Caco-2 (cell line): ENCODE results near the gene NANOS1. TPM values are rescaled to one million over a fixed set of nuclear protein-coding genes. Genes with fewer than 3 reads are reported as not detected.

Experiments
- BruUV-seq: library from RNA; stranded (reverse); fragments of 400-500 nt; replicated peaks from 2 replicates; lab custom pipeline; 2021; lab: Mats Ljungman, UMichigan
- CTCF ChIA-PET: fragments of 300-600 bp; sonication (Branson Sonifier 250); formaldehyde crosslinking; loops from one replicate; lab custom pipeline; 2022; ENCODE audit warnings: antibody characterized with exemption; lab: Charles Lee
- POLR2A ChIA-PET: fragments of 300-600 bp; sonication (Branson Sonifier 250); formaldehyde crosslinking; loops from one replicate; lab custom pipeline; 2022; ENCODE audit warnings: antibody characterized with exemption; lab: Charles Lee
- DNase-seq, 2 experiments: peaks; one replicate each; pipeline versions ENCODE4 v3.0.0 to v3.0.0-alpha.2; 2020 to 2022
- H3K27me3 ChIP-seq: replicated peaks from 2 replicates; pipeline ENCODE4 v1.6.0; 2011; ENCODE audit warnings: low read length; ENCODE audit not compliant: control insufficient read depth, insufficient read depth
- H3K36me3 ChIP-seq: 2 replicates; pipeline ENCODE4 v1.5.1; 2011; ENCODE audit warnings: low read length; ENCODE audit not compliant: control insufficient read depth, insufficient read depth
- H3K4me1 ChIP-seq: fragments of 250-450 bp; sonication (Bioruptor Pico); 2 replicates; pipeline ENCODE4 v1.5.1; 2020; ENCODE audit warnings: mild to moderate bottlenecking
- H3K4me3 ChIP-seq: 2 replicates; pipeline ENCODE4 v1.5.1; 2011; ENCODE audit warnings: low read depth, mild to moderate bottlenecking, control low read depth, low read length
- H3K9me3 ChIP-seq: fragments of 250-450 bp; sonication (Bioruptor Pico); 2 replicates; pipeline ENCODE4 v1.5.1; 2020; ENCODE audit warnings: mild to moderate bottlenecking, moderate library complexity
- H3K27ac Mint-ChIP-seq: one replicate; pipeline ENCODE4 v1.8.0; 2022; ENCODE audit warnings: mixed read lengths; ENCODE audit not compliant: unreplicated experiment
- H3K27me3 Mint-ChIP-seq: one replicate; pipeline ENCODE4 v1.8.0; 2022; ENCODE audit warnings: mixed read lengths; ENCODE audit not compliant: insufficient read depth, unreplicated experiment
- H3K36me3 Mint-ChIP-seq: one replicate; pipeline ENCODE4 v1.8.0; 2022; ENCODE audit warnings: mild to moderate bottlenecking, mixed read lengths; ENCODE audit not compliant: insufficient read depth, unreplicated experiment
- H3K4me1 Mint-ChIP-seq: one replicate; pipeline ENCODE4 v1.8.0; 2022; ENCODE audit warnings: low read depth, mixed read lengths; ENCODE audit not compliant: unreplicated experiment
- H3K4me3 Mint-ChIP-seq: one replicate; pipeline ENCODE4 v1.8.0; 2022; ENCODE audit warnings: mild to moderate bottlenecking, moderate library complexity, mixed read lengths; ENCODE audit not compliant: unreplicated experiment
- H3K9me3 Mint-ChIP-seq: one replicate; pipeline ENCODE4 v1.8.0; 2022; ENCODE audit warnings: mixed read lengths; ENCODE audit not compliant: unreplicated experiment
- CTCF ChIP-seq, 2 experiments: fragments of 200-600 bp in 1 of 2; IDR thresholded peaks; 1 replicate in 1 of 2; 2 replicates in 1 of 2; pipeline versions ENCODE4 v1.5.1 to v1.8.0; 2011 to 2022; ENCODE audit warnings: antibody characterized with exemption in 1 of 2, control low read depth in 1 of 2, inconsistent platforms in 1 of 2, low read depth in 1 of 2, low read length in 1 of 2, mild to moderate bottlenecking in 1 of 2, moderate library complexity in 1 of 2; ENCODE audit not compliant: insufficient read depth in 1 of 2, severe bottlenecking in 1 of 2, unreplicated experiment in 1 of 2
- intact Hi-C: fragments of 100-400 bp; cut with micrococcal nuclease; formaldehyde crosslinking; loops from one replicate; pipeline ENCODE4 v1.10.0; 2022; ENCODE audit not compliant: unreplicated experiment
- total RNA-seq: library from RNA; stranded (reverse); gene quantifications from 2 replicates; pipeline ENCODE4 v1.2.3, GENCODE V29; 2022

Gene NANOS1
- total RNA-seq, 1 experiment from 2014 or later, result 5.9 TPM

DNA sequence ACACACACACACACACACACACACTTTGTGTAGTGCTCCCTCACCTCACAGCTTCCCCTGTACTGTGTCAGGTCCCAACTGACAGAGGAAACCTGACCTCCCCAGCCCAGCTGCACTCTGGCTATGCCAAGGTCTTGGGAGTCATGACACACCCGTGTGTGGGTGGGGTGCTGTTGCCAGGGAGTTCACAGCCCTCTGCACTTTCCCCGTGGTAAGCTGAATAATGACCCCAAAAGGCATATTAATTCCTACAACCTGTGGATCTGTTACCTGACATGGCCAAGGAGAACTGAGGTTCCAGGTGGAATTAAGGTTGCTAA lies 8.9 kb upstream of the NANOS1 start:
- intact Hi-C loops, result no loop called here
- Mint-ChIP-seq H3K27ac (no peak overlapping the region), H3K27me3 (no peaks in the 10 kb centered on the region), H3K36me3 (no peaks in the 10 kb centered on the region), H3K4me1 (peaks cover 6% of the 10 kb centered on the region), H3K9me3 (no peaks in the 10 kb centered on the region), H3K4me3 (no peak overlapping the region)
- Histone ChIP-seq H3K9me3 (no peaks in the 10 kb centered on the region), H3K4me3 (no peak overlapping the region), H3K27me3 (no peaks in the 10 kb centered on the region), H3K4me1 (no peaks in the 10 kb centered on the region), H3K36me3 (no peaks in the 10 kb centered on the region)
- POLR2A ChIA-PET, result interaction anchor here (0.6 kb wide), 1 partner anchor 117 kb away, joined by 3 read pairs; no protein-coding TSS in a partner anchor
- TF ChIP-seq CTCF (IDR thresholded peaks at IDR 0.05; ENCODE audit: insufficient read depth in 1 of 2, low read depth in 1 of 2, low read length in 1 of 2, severe bottlenecking in 1 of 2, unreplicated experiment in 1 of 2), result no peak
- no TSS peak for BruUV-seq
- CTCF ChIA-PET, result no interaction called here
- DNase-seq, result no peak

DNA sequence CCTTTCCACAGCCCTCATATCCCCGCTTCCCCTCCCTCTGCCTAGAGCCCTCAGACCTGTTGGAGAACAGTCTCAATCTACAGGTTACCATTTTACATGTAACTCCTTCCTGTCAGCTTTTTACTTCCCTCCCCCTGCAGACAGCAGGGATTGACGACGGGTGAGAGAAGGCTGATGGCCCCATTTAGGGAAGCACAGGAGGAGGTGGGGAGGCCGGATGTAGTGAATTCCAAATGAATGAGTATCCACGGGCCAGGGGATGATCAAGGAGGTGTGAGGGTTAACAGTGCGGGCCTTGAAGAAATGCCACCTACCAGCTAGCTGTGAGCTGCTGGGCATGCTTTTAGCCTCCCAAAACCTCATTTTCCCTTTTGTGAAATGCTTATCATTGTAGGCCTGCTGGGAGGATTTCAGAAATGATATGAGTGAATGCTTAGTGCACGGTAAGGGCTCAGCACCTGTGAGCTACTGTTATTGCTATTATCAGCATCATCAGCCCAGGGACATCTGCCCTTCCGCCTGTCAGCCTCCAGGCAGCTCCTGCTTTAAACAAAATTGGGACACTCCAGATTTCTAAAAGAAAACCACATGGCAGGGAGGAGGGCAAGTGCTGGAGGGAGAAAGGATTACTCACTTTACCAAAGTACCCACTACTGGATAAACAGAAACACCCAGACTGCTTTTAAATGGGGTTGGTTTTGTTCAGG lies 6.5 kb upstream of the NANOS1 start:
- intact Hi-C loops, result no loop called here
- ChIA-PET CTCF (no interaction called here), POLR2A (no interaction called here)
- peaks cover 6% of the 10 kb centered on the region for H3K4me1 Mint-ChIP-seq
- H3K27ac Mint-ChIP-seq, result no peak overlapping the region
- no peaks in the 10 kb centered on the region for H3K9me3 Mint-ChIP-seq
- Histone ChIP-seq H3K36me3 (no peaks in the 10 kb centered on the region), H3K27me3 (no peaks in the 10 kb centered on the region), H3K9me3 (no peaks in the 10 kb centered on the region), H3K4me1 (no peaks in the 10 kb centered on the region), H3K4me3 (no peak overlapping the region)
- no peak for DNase-seq
- H3K27me3 Mint-ChIP-seq, result no peaks in the 10 kb centered on the region
- no peak overlapping the region for H3K4me3 Mint-ChIP-seq
- TF ChIP-seq CTCF (IDR thresholded peaks at IDR 0.05; ENCODE audit: insufficient read depth in 1 of 2, low read depth in 1 of 2, low read length in 1 of 2, severe bottlenecking in 1 of 2, unreplicated experiment in 1 of 2), result no peak
- H3K36me3 Mint-ChIP-seq, result no peaks in the 10 kb centered on the region
- no TSS peak for BruUV-seq

- ChIA-PET POLR2A (no interaction called here), CTCF (no interaction called here)
- Histone ChIP-seq H3K4me3 (no peak overlapping the region), H3K9me3 (no peaks in the 10 kb centered on the region), H3K36me3 (no peaks in the 10 kb centered on the region), H3K4me1 (no peaks in the 10 kb centered on the region), H3K27me3 (no peaks in the 10 kb centered on the region)
- Mint-ChIP-seq H3K4me1 (peaks cover 6% of the 10 kb centered on the region), H3K9me3 (no peaks in the 10 kb centered on the region), H3K27me3 (no peaks in the 10 kb centered on the region), H3K4me3 (no peak overlapping the region), H3K27ac (no peak overlapping the region), H3K36me3 (no peaks in the 10 kb centered on the region)
- intact Hi-C loops, result no loop called here
- TF ChIP-seq CTCF (IDR thresholded peaks at IDR 0.05; ENCODE audit: insufficient read depth in 1 of 2, low read depth in 1 of 2, low read length in 1 of 2, severe bottlenecking in 1 of 2, unreplicated experiment in 1 of 2), result no peak
- no TSS peak for BruUV-seq
- DNase-seq, result no peak
These were observed 6.0 kb upstream of the NANOS1 start for GRCh38 chr10:119023553-119023868.
